ENCODE data around the gene IL12A. TPM values are rescaled to one million over a fixed set of nuclear protein-coding genes. Genes with fewer than 3 reads are reported as not detected.
A peak's percentile ranks its signal among the peaks of the same experiment; 100 is the strongest.

The IL12A gene
- total RNA-seq (2014; rRNA removed; shearing (Covaris generic); ENCODE audit: low replicate concordance), result 3.9 and 5.2 TPM in 2 replicates

- DNase-seq (ENCODE audit: low read depth), result peak; percentile 91
- in situ Hi-C loops (cut with HindIII; ENCODE audit: low pct_unique_long_range_greater_than_20kb, low sequenced_read_pairs), result no loop called here
Measured at GRCh38 chr3:159988617-159989271, at the start of gene IL12A. IL12A (plus strand) TSS chr3:159988835.

- in situ Hi-C loops (cut with HindIII; ENCODE audit: low pct_unique_long_range_greater_than_20kb, low sequenced_read_pairs), result no loop called here
- DNase-seq (ENCODE audit: low read depth), result peak; percentile 81
Measured at GRCh38 chr3:159941038-159942000, 47.3 kb upstream of the IL12A start.

GRCh38 chr3:159944781-159945180 is 43.9 kb upstream of the IL12A start:
- no peak for DNase-seq (ENCODE audit: low read depth)
- in situ Hi-C loops (cut with HindIII; ENCODE audit: low pct_unique_long_range_greater_than_20kb, low sequenced_read_pairs), result no loop called here

- in situ Hi-C loops (cut with HindIII; ENCODE audit: low pct_unique_long_range_greater_than_20kb, low sequenced_read_pairs), result no loop called here
- DNase-seq (ENCODE audit: low read depth), result no peak
Measured at GRCh38 chr3:159945930-159946329, 42.7 kb upstream of the IL12A start.

- in situ Hi-C loops (cut with HindIII; ENCODE audit: low pct_unique_long_range_greater_than_20kb, low sequenced_read_pairs), result no loop called here
- DNase-seq (ENCODE audit: low read depth), result no peak
Measured at GRCh38 chr3:159947220-159947619, 41.4 kb upstream of the IL12A start.

- no peak for DNase-seq (ENCODE audit: low read depth)
- in situ Hi-C loops (cut with HindIII; ENCODE audit: low pct_unique_long_range_greater_than_20kb, low sequenced_read_pairs), result no loop called here
Measured at GRCh38 chr3:159948429-159949144, 40.0 kb upstream of the IL12A start.

GRCh38 chr3:159950156-159950898 is 38.3 kb upstream of the IL12A start:
- DNase-seq (ENCODE audit: low read depth), result no peak
- in situ Hi-C loops (cut with HindIII; ENCODE audit: low pct_unique_long_range_greater_than_20kb, low sequenced_read_pairs), result no loop called here

- no peak for DNase-seq (ENCODE audit: low read depth)
Measured at GRCh38 chr3:159951540-159951939, 37.1 kb upstream of the IL12A start.

GRCh38 chr3:159953325-159954085 is 35.1 kb upstream of the IL12A start:
- DNase-seq (ENCODE audit: low read depth), result no peak
- in situ Hi-C loops (cut with HindIII; ENCODE audit: low pct_unique_long_range_greater_than_20kb, low sequenced_read_pairs), result no loop called here

More at GRCh38 chr3:159951540-159951939, 37.1 kb upstream of the IL12A start:
- in situ Hi-C loops (cut with HindIII; ENCODE audit: low pct_unique_long_range_greater_than_20kb, low sequenced_read_pairs), result no loop called here

- DNase-seq (ENCODE audit: low read depth), result no peak
- in situ Hi-C loops (cut with HindIII; ENCODE audit: low pct_unique_long_range_greater_than_20kb, low sequenced_read_pairs), result no loop called here
Measured at GRCh38 chr3:159960188-159961148, 28.2 kb upstream of the IL12A start.

- DNase-seq (ENCODE audit: low read depth), result peak; percentile 81
- in situ Hi-C loops (cut with HindIII; ENCODE audit: low pct_unique_long_range_greater_than_20kb, low sequenced_read_pairs), result no loop called here
Measured at GRCh38 chr3:159964166-159964973, 24.3 kb upstream of the IL12A start.

GRCh38 chr3:159971311-159971710 is 17.3 kb upstream of the IL12A start:
- in situ Hi-C loops (cut with HindIII; ENCODE audit: low pct_unique_long_range_greater_than_20kb, low sequenced_read_pairs), result no loop called here
- DNase-seq (ENCODE audit: low read depth), result no peak

GRCh38 chr3:159977295-159977694 is 11.3 kb upstream of the IL12A start:
- DNase-seq (ENCODE audit: low read depth), result no peak
- in situ Hi-C loops (cut with HindIII; ENCODE audit: low pct_unique_long_range_greater_than_20kb, low sequenced_read_pairs), result no loop called here

- in situ Hi-C loops (cut with HindIII; ENCODE audit: low pct_unique_long_range_greater_than_20kb, low sequenced_read_pairs), result no loop called here
- no peak for DNase-seq (ENCODE audit: low read depth)
Measured at GRCh38 chr3:159978353-159978752, 10.3 kb upstream of the IL12A start.

GRCh38 chr3:159978918-159979703 is 9.5 kb upstream of the IL12A start:
- in situ Hi-C loops (cut with HindIII; ENCODE audit: low pct_unique_long_range_greater_than_20kb, low sequenced_read_pairs), result no loop called here
- no peak for DNase-seq (ENCODE audit: low read depth)

Data from Caki2 (cell line).